IPS-18c (cell line): ENCODE results near the gene CFAP126.
"Not testable (repeated sequence)": the region's sequence is repeated elsewhere in the genome, so short reads cannot be mapped to it uniquely, and the experiment has no call there.

Source experiments
- H3K4me3 ChIP-seq: 2 replicates; pipeline ENCODE4 v1.7.0; 2013; ENCODE audit warnings: low read depth, mild to moderate bottlenecking, low read length, moderate library complexity; ENCODE audit not compliant: insufficient read depth
- H3K9me3 ChIP-seq: one replicate; pipeline ENCODE4 v1.6.1; 2013; ENCODE audit warnings: mild to moderate bottlenecking, low read length, moderate library complexity; ENCODE audit not compliant: control insufficient read depth, insufficient read depth

The CFAP126 gene

GRCh38 chr1:161333166-161333565 is 34.5 kb downstream of the CFAP126 start:
- Histone ChIP-seq H3K4me3 (no peak overlapping the region), H3K9me3 (no peaks in the 10 kb centered on the region)

- no peaks in the 10 kb centered on the region for H3K9me3 ChIP-seq
- H3K4me3 ChIP-seq: no peak overlapping the region
These were observed 37.3 kb downstream of the CFAP126 start for GRCh38 chr1:161330346-161330745.

DNA sequence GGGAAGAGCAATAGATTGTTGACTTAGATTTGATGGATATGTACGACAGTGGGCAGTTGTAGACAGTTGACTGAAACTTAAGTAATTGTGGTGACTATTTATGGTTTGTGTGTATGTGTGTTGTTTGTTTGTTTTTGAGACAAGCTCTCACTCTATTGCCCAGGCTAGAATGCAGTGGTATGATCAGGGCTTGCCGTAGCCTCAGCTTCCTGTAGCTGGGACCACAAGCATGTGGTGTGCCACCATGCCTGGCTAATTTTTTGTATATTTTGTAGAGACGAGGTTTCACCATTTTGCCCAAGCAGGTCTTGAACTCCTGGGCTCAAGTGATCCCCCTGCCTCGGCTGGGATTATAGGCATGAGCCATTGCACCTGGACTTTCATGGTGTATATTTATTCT is 43.7 kb downstream of the CFAP126 start:
- H3K9me3 ChIP-seq: peaks cover 2% of the 10 kb centered on the region
- no peak overlapping the region for H3K4me3 ChIP-seq

DNA sequence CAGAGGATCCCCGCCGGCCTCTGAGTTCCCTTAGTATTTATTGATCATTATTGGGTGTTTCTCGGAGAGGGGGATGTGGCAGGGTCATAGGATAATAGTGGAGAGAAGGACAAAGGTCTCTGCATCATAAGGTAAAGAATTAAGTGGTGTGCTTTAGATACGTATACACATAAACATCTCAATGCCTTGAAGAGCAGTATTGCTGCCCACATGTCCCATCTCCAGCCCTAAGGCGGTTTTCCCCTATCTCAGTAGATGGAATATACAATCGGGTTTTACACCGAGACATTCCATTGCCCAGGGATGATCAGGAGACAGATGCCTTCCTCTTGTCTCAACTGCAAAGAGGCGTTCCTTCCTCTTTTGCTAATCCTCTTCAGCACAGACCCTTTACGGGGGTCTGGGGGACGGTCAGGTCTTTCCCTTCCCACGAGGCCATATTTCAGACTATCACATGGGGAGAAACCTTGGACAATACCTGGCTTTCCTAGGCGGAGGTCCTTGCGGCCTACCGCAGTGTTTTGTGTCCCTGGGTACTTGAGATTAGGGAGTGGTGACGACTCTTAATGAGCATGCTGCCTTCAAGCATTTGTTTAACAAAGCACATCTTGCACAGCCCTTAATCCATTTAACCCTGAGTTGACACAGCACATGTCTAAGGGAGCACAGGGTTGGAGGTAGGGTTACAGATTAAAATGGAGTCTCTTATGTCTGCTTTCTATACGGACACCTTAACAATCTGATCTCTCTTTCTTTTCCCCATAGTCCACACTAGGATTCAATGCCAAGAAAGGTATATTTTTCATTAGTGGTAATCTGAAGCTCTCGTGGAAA is 51.6 kb downstream of the CFAP126 start:
- H3K9me3 ChIP-seq, H3K4me3 ChIP-seq: not testable (repeated sequence)
